ENCODE results near the gene KIF19.
A peak's percentile ranks its signal among the peaks of the same experiment; 100 is the strongest.

GRCh38 chr17:74379495-74380085 is 53.6 kb downstream of the KIF19 start:
- TF ChIP-seq CTCF (IDR thresholded peaks at IDR 0.05; ENCODE audit: poor library complexity) (peak; percentile 97), EZH2 (IDR thresholded peaks at IDR 0.05; ENCODE audit: borderline replicate concordance) (no peak), EZH2phosphoT487 (IDR thresholded peaks at IDR 0.05; ENCODE audit: low read depth, severe bottlenecking, unreplicated experiment) (no peak)
